ENCODE results near the gene ANKRD13C.
"Not testable (repeated sequence)": the region's sequence is repeated elsewhere in the genome, so short reads cannot be mapped to it uniquely, and the experiment has no call there.

ANKRD13C gene

DNA sequence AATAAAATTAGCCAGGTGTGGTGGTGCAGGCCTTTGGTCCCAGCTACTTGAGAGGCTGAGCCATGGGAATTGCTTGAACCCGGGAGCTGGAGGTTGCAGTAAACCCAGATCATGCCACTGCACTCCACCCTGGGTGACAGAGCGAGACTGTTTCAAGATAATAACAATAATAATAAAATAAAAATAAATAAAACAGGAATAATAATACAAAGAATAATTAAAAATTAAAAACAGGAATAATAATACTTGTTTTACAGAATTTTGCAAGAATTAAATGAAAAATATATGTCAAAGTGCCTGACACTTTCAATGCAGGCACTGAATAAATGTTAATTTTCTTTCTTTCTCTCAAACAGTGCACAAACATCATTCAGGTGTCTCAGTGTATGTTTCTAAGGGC lies 30.0 kb upstream of the ANKRD13C start:
- WGBS (ENCODE audit: insufficient coverage, insufficient read length): no CpG with 5 or more reads among the region's 2 CpGs
- Histone ChIP-seq H3K4me1 (ENCODE audit: control insufficient read depth, insufficient read depth, low read length) (no peaks in the 10 kb centered on the region), H3K4me3 (ENCODE audit: low read length) (no peak overlapping the region), H3K27me3 (ENCODE audit: control insufficient read depth, insufficient read depth, low read length) (no peaks in the 10 kb centered on the region), H3K36me3 (ENCODE audit: control insufficient read depth, insufficient read depth, low read length) (no peaks in the 10 kb centered on the region), H3K9me3 (ENCODE audit: control insufficient read depth, insufficient read depth, low read length) (no peaks in the 10 kb centered on the region; the same call in 1 of the 2 replicates), H3K27ac (ENCODE audit: low read length) (no peak overlapping the region)
- no peak for DNase-seq (ENCODE audit: low read depth, low spot score)

GRCh38 chr1:70383483-70383882 lies 29.0 kb upstream of the ANKRD13C start:
- Histone ChIP-seq H3K4me3 (ENCODE audit: low read length) (no peak overlapping the region), H3K36me3 (ENCODE audit: control insufficient read depth, insufficient read depth, low read length) (no peaks in the 10 kb centered on the region), H3K27ac (ENCODE audit: low read length) (no peak overlapping the region), H3K4me1 (ENCODE audit: control insufficient read depth, insufficient read depth, low read length) (no peaks in the 10 kb centered on the region), H3K9me3 (ENCODE audit: control insufficient read depth, insufficient read depth, low read length) (no peaks in the 10 kb centered on the region; the same call in 1 of the 2 replicates), H3K27me3 (ENCODE audit: control insufficient read depth, insufficient read depth, low read length) (no peaks in the 10 kb centered on the region)
- DNase-seq (ENCODE audit: low read depth, low spot score): no peak
- whole genome bisulfite sequencing (ENCODE audit: insufficient coverage, insufficient read length): no CpG with 5 or more reads among the region's 3 CpGs

DNA sequence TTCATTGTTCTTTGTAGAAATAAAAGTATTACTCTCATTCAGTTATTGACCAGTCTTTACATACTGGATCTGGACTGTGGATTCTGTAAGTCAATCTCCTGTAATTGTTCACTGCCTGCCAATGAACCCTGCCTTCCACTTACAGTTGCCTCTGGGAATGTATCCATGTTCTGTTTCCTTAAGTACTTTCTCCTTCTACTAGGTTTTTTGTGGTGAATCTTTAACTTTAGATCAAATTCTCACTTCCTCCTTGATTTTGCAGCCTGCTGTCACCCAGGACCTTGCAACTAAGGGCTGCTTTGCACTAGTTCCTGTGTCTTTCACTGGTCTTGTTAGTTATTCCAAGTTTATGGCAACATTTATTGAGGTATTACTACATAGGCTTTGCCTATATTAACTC lies 28.2 kb upstream of the ANKRD13C start:
- H3K27me3 ChIP-seq (ENCODE audit: control insufficient read depth, insufficient read depth, low read length): no peaks in the 10 kb centered on the region
- no peaks in the 10 kb centered on the region for H3K4me1 ChIP-seq (ENCODE audit: control insufficient read depth, insufficient read depth, low read length)
- no peaks in the 10 kb centered on the region; the same call in 1 of the 2 replicates for H3K9me3 ChIP-seq (ENCODE audit: control insufficient read depth, insufficient read depth, low read length)
- H3K27ac ChIP-seq (ENCODE audit: low read length): no peak overlapping the region
- no peak for DNase-seq (ENCODE audit: low read depth, low spot score)
- H3K4me3 ChIP-seq (ENCODE audit: low read length): no peak overlapping the region
- H3K36me3 ChIP-seq (ENCODE audit: control insufficient read depth, insufficient read depth, low read length): no peaks in the 10 kb centered on the region

- Histone ChIP-seq H3K4me1 (ENCODE audit: control insufficient read depth, insufficient read depth, low read length) (no peaks in the 10 kb centered on the region), H3K27ac (ENCODE audit: low read length) (no peak overlapping the region), H3K4me3 (ENCODE audit: low read length) (no peak overlapping the region), H3K9me3 (ENCODE audit: control insufficient read depth, insufficient read depth, low read length) (no peaks in the 10 kb centered on the region), H3K27me3 (ENCODE audit: control insufficient read depth, insufficient read depth, low read length) (no peaks in the 10 kb centered on the region), H3K36me3 (ENCODE audit: control insufficient read depth, insufficient read depth, low read length) (no peaks in the 10 kb centered on the region)
- DNase-seq (ENCODE audit: low read depth, low spot score): no peak
- WGBS (ENCODE audit: insufficient coverage, insufficient read length): no CpG with 5 or more reads among the region's 6 CpGs
These were observed 21.7 kb upstream of the ANKRD13C start for GRCh38 chr1:70376196-70376595.

GRCh38 chr1:70373580-70373979 lies 19.1 kb upstream of the ANKRD13C start:
- DNase-seq (ENCODE audit: low read depth, low spot score); H3K4me3 ChIP-seq (ENCODE audit: low read length); H3K9me3 ChIP-seq (ENCODE audit: control insufficient read depth, insufficient read depth, low read length); H3K27ac ChIP-seq (ENCODE audit: low read length); H3K36me3 ChIP-seq (ENCODE audit: control insufficient read depth, insufficient read depth, low read length); H3K4me1 ChIP-seq (ENCODE audit: control insufficient read depth, insufficient read depth, low read length); H3K27me3 ChIP-seq (ENCODE audit: control insufficient read depth, insufficient read depth, low read length): not testable (repeated sequence)
- WGBS (ENCODE audit: insufficient coverage, insufficient read length): no CpG with 5 or more reads among the region's 2 CpGs

- DNase-seq (ENCODE audit: low read depth, low spot score): no peak
- 93% methylated on average over 2 of the region's 4 CpGs for WGBS (ENCODE audit: insufficient coverage, insufficient read length)
- Histone ChIP-seq H3K27me3 (ENCODE audit: control insufficient read depth, insufficient read depth, low read length) (no peaks in the 10 kb centered on the region), H3K9me3 (ENCODE audit: control insufficient read depth, insufficient read depth, low read length) (no peaks in the 10 kb centered on the region), H3K36me3 (ENCODE audit: control insufficient read depth, insufficient read depth, low read length) (no peaks in the 10 kb centered on the region), H3K4me3 (ENCODE audit: low read length) (no peak overlapping the region), H3K27ac (ENCODE audit: low read length) (no peak overlapping the region), H3K4me1 (ENCODE audit: control insufficient read depth, insufficient read depth, low read length) (no peaks in the 10 kb centered on the region)
These were observed 17.9 kb upstream of the ANKRD13C start for GRCh38 chr1:70372426-70372825.

GRCh38 chr1:70371586-70371985 lies 17.1 kb upstream of the ANKRD13C start:
- WGBS (ENCODE audit: insufficient coverage, insufficient read length): no CpG with 5 or more reads among the region's 3 CpGs
- H3K27ac ChIP-seq (ENCODE audit: low read length); H3K4me1 ChIP-seq (ENCODE audit: control insufficient read depth, insufficient read depth, low read length); H3K36me3 ChIP-seq (ENCODE audit: control insufficient read depth, insufficient read depth, low read length); H3K4me3 ChIP-seq (ENCODE audit: low read length); DNase-seq (ENCODE audit: low read depth, low spot score); H3K27me3 ChIP-seq (ENCODE audit: control insufficient read depth, insufficient read depth, low read length); H3K9me3 ChIP-seq (ENCODE audit: control insufficient read depth, insufficient read depth, low read length): not testable (repeated sequence)

DNA sequence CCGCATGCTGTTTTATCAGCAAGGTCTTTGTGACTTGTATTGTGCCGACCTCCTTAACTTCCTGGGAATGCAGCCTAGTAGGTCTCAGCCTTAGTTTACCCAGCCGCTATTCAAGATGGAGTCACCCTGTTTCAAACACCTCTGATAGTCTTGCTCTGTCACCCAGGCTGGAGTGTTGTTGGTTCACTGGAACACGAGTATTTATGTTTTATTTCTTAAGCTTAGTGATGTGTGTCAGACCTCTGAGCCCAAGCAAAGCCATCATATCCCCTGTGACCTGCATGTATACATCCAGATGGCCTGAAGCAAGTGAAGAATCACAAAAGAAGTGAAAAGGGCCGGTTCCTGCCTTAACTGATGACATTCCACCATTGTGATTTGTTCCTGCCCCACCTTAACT lies 12.9 kb upstream of the ANKRD13C start:
- H3K4me3 ChIP-seq (ENCODE audit: low read length); H3K27ac ChIP-seq (ENCODE audit: low read length); H3K4me1 ChIP-seq (ENCODE audit: control insufficient read depth, insufficient read depth, low read length); H3K9me3 ChIP-seq (ENCODE audit: control insufficient read depth, insufficient read depth, low read length); H3K36me3 ChIP-seq (ENCODE audit: control insufficient read depth, insufficient read depth, low read length); DNase-seq (ENCODE audit: low read depth, low spot score); H3K27me3 ChIP-seq (ENCODE audit: control insufficient read depth, insufficient read depth, low read length): not testable (repeated sequence)
- WGBS (ENCODE audit: insufficient coverage, insufficient read length): no CpG with 5 or more reads among the region's 5 CpGs

- not testable (repeated sequence) for H3K36me3 ChIP-seq (ENCODE audit: control insufficient read depth, insufficient read depth, low read length); H3K9me3 ChIP-seq (ENCODE audit: control insufficient read depth, insufficient read depth, low read length); H3K4me1 ChIP-seq (ENCODE audit: control insufficient read depth, insufficient read depth, low read length); H3K27me3 ChIP-seq (ENCODE audit: control insufficient read depth, insufficient read depth, low read length); H3K4me3 ChIP-seq (ENCODE audit: low read length); H3K27ac ChIP-seq (ENCODE audit: low read length); DNase-seq (ENCODE audit: low read depth, low spot score)
- WGBS (ENCODE audit: insufficient coverage, insufficient read length): no CpG with 5 or more reads among the region's 3 CpGs
These were observed 12.5 kb upstream of the ANKRD13C start for GRCh38 chr1:70366997-70367396.

- H3K36me3 ChIP-seq (ENCODE audit: control insufficient read depth, insufficient read depth, low read length); H3K4me3 ChIP-seq (ENCODE audit: low read length); H3K27me3 ChIP-seq (ENCODE audit: control insufficient read depth, insufficient read depth, low read length); DNase-seq (ENCODE audit: low read depth, low spot score); H3K4me1 ChIP-seq (ENCODE audit: control insufficient read depth, insufficient read depth, low read length); H3K27ac ChIP-seq (ENCODE audit: low read length); H3K9me3 ChIP-seq (ENCODE audit: control insufficient read depth, insufficient read depth, low read length): not testable (repeated sequence)
- no CpG with 5 or more reads among the region's 4 CpGs for WGBS (ENCODE audit: insufficient coverage, insufficient read length)
These were observed 12.0 kb upstream of the ANKRD13C start for GRCh38 chr1:70366425-70366952.

DNA sequence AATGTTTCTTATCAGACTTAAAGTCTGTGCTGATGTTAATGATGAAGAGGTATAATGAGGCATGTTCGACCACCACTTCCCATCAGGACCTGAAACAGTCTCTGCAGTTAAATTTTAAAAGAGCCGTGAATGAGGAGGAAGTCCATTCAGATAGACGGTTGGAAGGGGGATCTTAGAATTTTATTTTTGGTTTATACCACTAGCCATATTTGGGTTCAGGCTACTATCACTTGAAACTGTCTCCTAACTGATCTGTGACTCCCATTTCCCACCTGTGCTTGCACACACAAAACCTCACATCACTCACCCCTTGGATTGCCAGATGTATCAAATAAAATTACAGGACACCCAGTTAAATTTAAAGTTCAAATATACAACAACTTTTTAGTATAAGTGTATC lies 9.9 kb upstream of the ANKRD13C start:
- no CpG with 5 or more reads among the region's 3 CpGs for WGBS (ENCODE audit: insufficient coverage, insufficient read length)

More for the DNA sequence above, 9.9 kb upstream of the ANKRD13C start:
- Histone ChIP-seq H3K27me3 (ENCODE audit: control insufficient read depth, insufficient read depth, low read length) (no peaks in the 10 kb centered on the region), H3K27ac (ENCODE audit: low read length) (no peak overlapping the region), H3K36me3 (ENCODE audit: control insufficient read depth, insufficient read depth, low read length) (no peaks in the 10 kb centered on the region), H3K9me3 (ENCODE audit: control insufficient read depth, insufficient read depth, low read length) (no peaks in the 10 kb centered on the region), H3K4me3 (ENCODE audit: low read length) (no peak overlapping the region), H3K4me1 (ENCODE audit: control insufficient read depth, insufficient read depth, low read length) (no peaks in the 10 kb centered on the region)
- DNase-seq (ENCODE audit: low read depth, low spot score): no peak

Data from iPS DF 6.9 (cell line).